ENCODE results near the gene CYP27C1.

- TF ChIP-seq POLR2AphosphoS5 (IDR thresholded peaks at IDR 0.05) (no peak), CTCF (IDR thresholded peaks at IDR 0.05) (no peak)
Measured at GRCh38 chr2:127162261-127163089, 57.6 kb downstream of the CYP27C1 start.
